Psoas muscle (tissue), 8 donors: ENCODE results near the gene FHOD1. TPM values are rescaled to one million over a fixed set of nuclear protein-coding genes. Genes with fewer than 3 reads are reported as not detected.

ENCODE experiments used
- ATAC-seq, 4 donors: fragments of 200-7000 bp; cut with Tn5 transposase; one replicate each; pipeline ENCODE4 v1.9.1; 2020; ENCODE audit warnings: moderate library complexity in 3 of 4, mild to moderate bottlenecking in 2 of 4
- DNase-seq, 2 donors: peaks; one replicate each; pipeline ENCODE4 v3.0.0-alpha.2; 2020
- H3K27ac ChIP-seq: fragments of 200-600 bp; one replicate; pipeline ENCODE4 v1.8.0; 2022
- H3K27me3 ChIP-seq, 3 donors: fragments of 200-600 bp in 1 of 3; one replicate each; pipeline versions ENCODE4 v1.6.1 to v1.8.0; 2013 to 2022; ENCODE audit warnings: low read length in 2 of 3, mild to moderate bottlenecking in 2 of 3, moderate library complexity in 1 of 3; ENCODE audit not compliant: insufficient read depth in 3 of 3
- H3K36me3 ChIP-seq, 2 donors: fragments of 200-600 bp in 1 of 2; one replicate each; pipeline versions ENCODE4 v1.6.1 to v1.8.0; 2013 to 2022; ENCODE audit warnings: low read depth in 1 of 2, mild to moderate bottlenecking in 1 of 2, moderate library complexity in 1 of 2; ENCODE audit not compliant: insufficient read depth in 1 of 2
- H3K4me1 ChIP-seq: fragments of 200-600 bp; one replicate; pipeline ENCODE4 v1.8.0; 2022
- H3K4me3 ChIP-seq: fragments of 200-600 bp; one replicate; pipeline ENCODE4 v1.8.0; 2022; ENCODE audit warnings: mild to moderate bottlenecking
- H3K9me3 ChIP-seq: fragments of 200-600 bp; one replicate; pipeline ENCODE4 v1.8.0; 2022
- CTCF ChIP-seq: fragments of 200-600 bp; IDR thresholded peaks from one replicate; pipeline ENCODE4 v1.8.0; 2022; ENCODE audit warnings: antibody characterized with exemption
- WGBS, 3 donors: extraction: QIAGEN DNeasy Blood & Tissue Kit; methylation state at CpG; one replicate each; pipeline versions ENCODE4 v1.1.6 to v1.1.7; 2013; 5-methylcytosine and 5-hydroxymethylcytosine counted together
- intact Hi-C, 2 donors: fragments of 100-400 bp; cut with DNase I; formaldehyde crosslinking; loops; one replicate each; pipeline versions ENCODE4 v1.11.0 to v1.14.2; 2022
- polyA plus RNA-seq, 3 donors: library from polyadenylated mRNA; stranded (reverse); fragments of 200-250 nt; gene quantifications; one replicate each; pipeline ENCODE4 v1.2.3, GENCODE V29; 2013
- total RNA-seq, 4 donors: library from RNA; stranded (reverse); fragmentation: NEBNext Ultra II Directional in 2 of 4; extraction: Animal tissue kit (Norgen Biotek cat#: 25700) in 2 of 4; gene quantifications; one replicate each; pipeline versions ENCODE4 v1.2.1 to v1.2.4, GENCODE V29; 2021 to 2023
- donor health status: healthy with polysubstance abuse.
- donor health status: DM: no; HTN: no; CAD: no; lungs with moderate emphysema.
- donor health status: Bipolar disorder and iron deficiency.
- donor health status: healthy.
- donor health status: DM: yes; HTN: yes; CAD: no.
- donor health status: DM: no; HTN: no; CAD: no.
- donor health status: DM: no; HTN: no; CAD: no.
- donor health status: DM: yes; HTN: yes; CAD: no.

Gene FHOD1
- total and polyA plus RNA-seq, 7 donors = 16.9 to 154 (median 61.5) TPM

GRCh38 chr16:67264277-67264676 is 17.0 kb upstream of the FHOD1 start:
- intact Hi-C loops = loop anchor here in 1 of 2 donors (10.0 kb wide), 1 partner anchor 151 kb away; the partner anchor contains the start of gene ZDHHC1
- no peaks in the 10 kb centered on the region for H3K36me3 ChIP-seq
- WGBS, 3 donors = 83 to 84% (median 84%) methylated on average over 9 of the region's 9 CpGs
- no peak overlapping the region for H3K27ac ChIP-seq
- H3K27me3 ChIP-seq = no peaks in the 10 kb centered on the region
- DNase-seq (peak; percentile 5 to 30), ATAC-seq (no peak)
- H3K9me3 ChIP-seq = no peaks in the 10 kb centered on the region
- H3K4me3 ChIP-seq = no peak overlapping the region
- peaks cover 10% of the 10 kb centered on the region for H3K4me1 ChIP-seq
- TF ChIP-seq CTCF = no peak

- intact Hi-C loops = loop anchor here in 1 of 2 donors (10.0 kb wide), 1 partner anchor 152 kb away; the partner anchor contains the start of gene ZDHHC1
Observed at GRCh38 chr16:67263201-67263600, 15.9 kb upstream of the FHOD1 start.

GRCh38 chr16:67260426-67261063 is 13.3 kb upstream of the FHOD1 start:
- ATAC-seq = peak; percentile 91 to 98 (median 94)
- Histone ChIP-seq H3K4me3 (no peak overlapping the region), H3K4me1 (peaks cover 10% of the 10 kb centered on the region), H3K27me3 (no peaks in the 10 kb centered on the region), H3K36me3 (peaks cover 0 to under 1% of the 10 kb centered on the region in 2 donors), H3K9me3 (no peaks in the 10 kb centered on the region), H3K27ac (peak overlapping the region; percentile 66)
- intact Hi-C loops = loop anchor here (1.0 to 10.0 kb wide), 3 partner anchors 24 to 154 kb away; partner anchors contain the start of gene ZDHHC1 (in 1 of the 2)
- DNase-seq = peak; percentile 53 to 75
- 46 to 54% (median 53%) methylated on average over 4 of the region's 4 CpGs for WGBS, 3 donors
- TF ChIP-seq CTCF = peak; percentile 68

More at GRCh38 chr16:67263201-67263600, 15.9 kb upstream of the FHOD1 start:
- no peak for TF ChIP-seq CTCF
- no peak overlapping the region for H3K27ac ChIP-seq
- no peaks in the 10 kb centered on the region for H3K9me3 ChIP-seq
- WGBS, 3 donors = 71 to 81% (median 72%) methylated on average over 3 of the region's 3 CpGs
- ATAC-seq = no peak
- no peaks in the 10 kb centered on the region for H3K27me3 ChIP-seq
- no peak overlapping the region for H3K4me3 ChIP-seq
- peaks cover 10% of the 10 kb centered on the region for H3K4me1 ChIP-seq
- DNase-seq = peak in 1 of 2 donors; percentile 15
- no peaks in the 10 kb centered on the region for H3K36me3 ChIP-seq

- Histone ChIP-seq H3K36me3 (peaks cover 0 to 6% of the 10 kb centered on the region in 2 donors), H3K27ac (no peak overlapping the region), H3K27me3 (no peaks in the 10 kb centered on the region), H3K9me3 (no peaks in the 10 kb centered on the region), H3K4me1 (peaks cover 10% of the 10 kb centered on the region), H3K4me3 (no peak overlapping the region)
- DNase-seq (peak; percentile 9 to 46), ATAC-seq (no peak)
- intact Hi-C loops = loop anchor here (2.0 to 10.0 kb wide), 3 partner anchors 25 to 393 kb away; partner anchors contain the start of gene ZDHHC1 (in 2 of the 2)
- TF ChIP-seq CTCF = no peak
- 83 to 93% (median 87%) methylated on average over 12 of the region's 12 CpGs for WGBS, 3 donors
Observed at GRCh38 chr16:67259705-67260104, 12.4 kb upstream of the FHOD1 start.
